ENCODE results near the gene HES4. TPM values are rescaled to one million over a fixed set of nuclear protein-coding genes. Genes with fewer than 3 reads are reported as not detected.

HES4 gene
- total RNA-seq, 1 experiment from 2014 or later: 145 TPM

DNA sequence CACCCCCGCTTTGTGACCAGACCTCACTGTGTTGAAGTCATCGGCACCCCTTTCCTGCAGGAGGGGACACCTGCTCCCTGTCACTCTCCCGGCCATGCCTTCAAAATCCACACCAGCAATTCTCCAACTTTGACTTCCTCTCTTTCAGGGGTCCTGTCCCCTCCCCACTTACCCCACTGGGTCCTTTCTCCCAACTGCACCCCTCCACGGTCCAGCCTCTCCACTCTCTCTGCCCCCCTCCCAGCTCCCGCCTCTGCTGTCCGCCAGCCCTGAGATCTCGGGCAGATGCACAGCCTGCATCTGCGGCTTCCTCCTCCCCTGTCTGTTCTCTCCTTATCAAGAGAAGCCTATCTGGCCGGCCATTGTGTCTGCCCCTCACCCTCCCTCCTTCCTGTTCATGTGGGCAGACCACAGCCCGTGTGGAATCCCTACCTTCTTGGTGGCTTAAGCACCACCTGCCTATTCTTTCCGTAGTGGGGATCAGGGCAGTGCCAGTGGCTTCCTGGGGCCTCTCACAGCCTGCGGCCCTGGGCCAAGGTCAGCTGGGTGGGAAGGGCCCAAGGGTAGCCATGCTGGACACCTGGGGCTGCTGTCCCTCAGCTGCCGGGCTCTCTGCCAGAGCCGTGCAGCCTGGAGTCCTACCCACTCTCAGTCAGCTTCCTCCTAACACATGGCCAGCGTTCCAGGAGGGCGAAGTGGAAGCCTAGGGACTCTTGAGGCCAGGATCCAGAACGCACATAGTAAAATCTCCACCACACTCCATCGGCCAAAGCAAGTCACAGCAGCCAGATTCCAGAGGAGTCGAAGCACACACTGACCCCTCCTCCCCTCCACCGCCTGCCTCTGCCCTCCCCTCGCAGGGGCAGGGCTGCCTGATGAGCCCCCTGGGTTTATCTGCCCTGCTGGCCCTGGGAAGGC lies 5.1 kb upstream of the HES4 start:
- no peak for DNase-seq (ENCODE audit: low read depth, low spot score)
- RAD21 ChIA-PET (ENCODE audit: low non-redundant PET in 1 of 2, low total read pairs in 2 of 2, uncharacterized antibody in 2 of 2, unreplicated experiment in 2 of 2): no interaction called here
- CTCF ChIA-PET: interaction anchor here (4.0 kb wide), 1 partner anchor 9 kb away, joined by 26 read pairs; the partner anchor contains the start of gene ISG15

More for the DNA sequence above, 5.1 kb upstream of the HES4 start:
- ATAC-seq: no peak
- H3K79me2 ChIP-seq (ENCODE audit: insufficient read depth, low read length): peaks cover 4% of the 10 kb centered on the region; the same call in 1 of the 2 replicates
- no peaks in the 10 kb centered on the region for H3K36me3 ChIP-seq (ENCODE audit: control insufficient read depth in 1 of 2, insufficient read depth in 2 of 2, low read length in 2 of 2)
- peak overlapping the region; percentile 60 for H3K27ac ChIP-seq (ENCODE audit: low read depth, low read length)
- H4K20me1 ChIP-seq (ENCODE audit: insufficient read depth): no peaks in the 10 kb centered on the region
- no peaks in the 10 kb centered on the region for H3K9me3 ChIP-seq (ENCODE audit: control insufficient read depth in 1 of 2, insufficient read depth in 1 of 2, low read depth in 1 of 2, low read length in 2 of 2)
- intact Hi-C loops (cut with micrococcal nuclease): loop anchor here (5.0 kb wide), 1 partner anchor 62 kb away; no protein-coding TSS in a partner anchor
- H3K4me1 ChIP-seq (ENCODE audit: control insufficient read depth in 1 of 2, insufficient read depth in 2 of 2, low read length in 2 of 2): peaks cover 35 to 70% of the 10 kb centered on the region in 2 experiments
- peak overlapping the region; percentile 82 for H3K9ac ChIP-seq (ENCODE audit: low read length)
- no TSS peak for BruUV-seq (replicated peaks)
- no peak overlapping the region for H2AFZ ChIP-seq (ENCODE audit: low read depth, low read length, poor library complexity, severe bottlenecking)
- H3K4me2 ChIP-seq (ENCODE audit: low read length): peak overlapping the region; percentile 93
- H3K9me2 ChIP-seq (ENCODE audit: insufficient read depth): no peaks in the 10 kb centered on the region
- TF ChIP-seq, protein P1, sequence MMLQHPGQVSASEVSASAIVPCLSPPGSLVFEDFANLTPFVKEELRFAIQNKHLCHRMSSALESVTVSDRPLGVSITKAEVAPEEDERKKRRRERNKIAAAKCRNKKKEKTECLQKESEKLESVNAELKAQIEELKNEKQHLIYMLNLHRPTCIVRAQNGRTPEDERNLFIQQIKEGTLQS (IDR thresholded peaks at IDR 0.05): no peak
- TF ChIP-seq FOSL1 (IDR thresholded peaks at IDR 0.05; ENCODE audit: low read depth) (no peak), TCF7L2 (IDR thresholded peaks at IDR 0.05; ENCODE audit: borderline replicate concordance, extremely low read depth, insufficient read depth, insufficient read length) (no peak), SP1 (IDR thresholded peaks at IDR 0.05; ENCODE audit: low read depth) (no peak), POLR2AphosphoS5 (IDR thresholded peaks at IDR 0.05; ENCODE audit: low read depth, low read length) (0 out of 2 replicates have a peak, but pooled peaks have one; percentile 7), ZNF274 (IDR thresholded peaks at IDR 0.05; ENCODE audit: low read depth, low read length) (no peak)
- TF ChIP-seq, protein P2, sequence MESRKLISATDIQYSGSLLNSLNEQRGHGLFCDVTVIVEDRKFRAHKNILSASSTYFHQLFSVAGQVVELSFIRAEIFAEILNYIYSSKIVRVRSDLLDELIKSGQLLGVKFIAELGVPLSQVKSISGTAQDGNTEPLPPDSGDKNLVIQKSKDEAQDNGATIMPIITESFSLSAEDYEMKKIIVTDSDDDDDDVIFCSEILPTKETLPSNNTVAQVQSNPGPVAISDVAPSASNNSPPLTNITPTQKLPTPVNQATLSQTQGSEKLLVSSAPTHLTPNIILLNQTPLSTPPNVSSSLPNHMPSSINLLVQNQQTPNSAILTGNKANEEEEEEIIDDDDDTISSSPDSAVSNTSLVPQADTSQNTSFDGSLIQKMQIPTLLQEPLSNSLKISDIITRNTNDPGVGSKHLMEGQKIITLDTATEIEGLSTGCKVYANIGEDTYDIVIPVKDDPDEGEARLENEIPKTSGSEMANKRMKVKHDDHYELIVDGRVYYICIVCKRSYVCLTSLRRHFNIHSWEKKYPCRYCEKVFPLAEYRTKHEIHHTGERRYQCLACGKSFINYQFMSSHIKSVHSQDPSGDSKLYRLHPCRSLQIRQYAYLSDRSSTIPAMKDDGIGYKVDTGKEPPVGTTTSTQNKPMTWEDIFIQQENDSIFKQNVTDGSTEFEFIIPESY (IDR thresholded peaks at IDR 0.05; ENCODE audit: extremely low read depth, insufficient replicate concordance, low read length): no peak
- no peaks in the 10 kb centered on the region for H3K27me3 ChIP-seq (ENCODE audit: insufficient read depth, low read length)
- POLR2A ChIA-PET: no interaction called here
- peak overlapping the region in 1 of 2 experiments; percentile 56; a peak in 1 of 4 replicates for H3K4me3 ChIP-seq (replicated peaks in 1 of 2; ENCODE audit: low read depth in 1 of 2, low read length in 2 of 2)

Data from HCT116 (cell line).